Thymus (tissue), 11 donors: Measurements from ENCODE around the gene CGREF1. TPM values are rescaled to one million over a fixed set of nuclear protein-coding genes. Genes with fewer than 3 reads are reported as not detected.

Experiments used
- DNase-seq, 9 donors: peaks; one replicate each; pipeline ENCODE4 v3.0.0-alpha.2; 2013; ENCODE audit warnings: low spot score in 9 of 9, low read depth in 6 of 9, missing footprints in 1 of 9
- H3K27ac ChIP-seq, 2 donors: one replicate each; pipeline ENCODE4 v1.5.1; 2013; ENCODE audit warnings: control low read depth in 1 of 2, low read depth in 1 of 2, low read length in 1 of 2, mild to moderate bottlenecking in 1 of 2, moderate library complexity in 1 of 2
- H3K27me3 ChIP-seq, 2 donors: one replicate each; pipeline ENCODE4 v1.5.1; 2013; ENCODE audit warnings: low read length in 1 of 2; ENCODE audit not compliant: control insufficient read depth in 2 of 2, insufficient read depth in 1 of 2
- H3K36me3 ChIP-seq, 2 donors: one replicate each; pipeline ENCODE4 v1.5.1; 2013; ENCODE audit warnings: low read length in 1 of 2, mild to moderate bottlenecking in 1 of 2, moderate library complexity in 1 of 2; ENCODE audit not compliant: control insufficient read depth in 2 of 2, insufficient read depth in 2 of 2
- H3K4me1 ChIP-seq, 2 donors: one replicate each; pipeline ENCODE4 v1.5.1; 2013; ENCODE audit warnings: low read length in 2 of 2; ENCODE audit not compliant: control insufficient read depth in 2 of 2, insufficient read depth in 2 of 2
- H3K4me3 ChIP-seq, 2 donors: one replicate each; pipeline ENCODE4 v1.5.1; 2013; ENCODE audit warnings: low read length in 2 of 2, control low read depth in 1 of 2, mild to moderate bottlenecking in 1 of 2
- H3K9me3 ChIP-seq, 2 donors: one replicate each; pipeline ENCODE4 v1.5.1; 2013; ENCODE audit warnings: low read length in 1 of 2, mild to moderate bottlenecking in 1 of 2; ENCODE audit not compliant: control insufficient read depth in 2 of 2, insufficient read depth in 1 of 2
- WGBS: extraction: QIAGEN DNeasy Blood & Tissue Kit; methylation state at CpG from one replicate; pipeline ENCODE4 v1.1.7; 2013; 5-methylcytosine and 5-hydroxymethylcytosine counted together
- polyA plus RNA-seq: library from polyadenylated mRNA; stranded (reverse); fragments of 200-250 nt; gene quantifications from one replicate; pipeline ENCODE4 v1.2.3, GENCODE V29; 2013
- total RNA-seq: library from RNA; stranded (reverse); fragments of 120-200 nt; gene quantifications from one replicate; pipeline ENCODE4 v1.2.4, GENCODE V29; 2013
- donor health status: healthy.

The CGREF1 gene
- total and polyA plus RNA-seq, 2 donors = 0.43 to 0.57 TPM

DNA sequence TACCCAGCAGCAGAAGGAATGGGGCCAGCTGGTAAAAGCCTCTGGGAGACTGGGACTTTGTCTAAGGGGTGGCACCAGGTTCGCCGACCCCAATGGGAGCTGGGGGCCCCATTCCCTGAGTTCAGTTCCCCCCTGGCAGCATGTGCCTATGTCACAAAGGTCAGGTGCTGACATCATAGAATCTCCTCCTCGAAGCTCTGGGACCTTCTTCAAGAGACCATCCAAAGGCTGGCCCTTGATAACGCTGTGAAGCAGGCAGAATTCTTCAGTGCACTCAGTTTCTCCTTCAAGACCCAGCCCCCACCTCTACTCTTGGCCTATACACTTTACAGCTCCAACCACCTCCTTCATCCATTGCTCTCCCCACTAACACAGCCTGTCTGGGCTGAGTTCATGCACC is 20.4 kb upstream of the CGREF1 start, which contains the start of gene PRR30:
PRR30 (minus strand) TSS at position 101 of the 400 bp plus-strand sequence. CDS start 1,081 bp downstream, outside the sequence.
- Histone ChIP-seq H3K9me3 (no peaks in the 10 kb centered on the region), H3K4me3 (no peak within 1 kb of the TSS), H3K27me3 (peaks cover 0 to 13% of the 10 kb centered on the region in 2 donors), H3K36me3 (no peaks in the 10 kb centered on the region), H3K4me1 (no peaks in the 10 kb centered on the region), H3K27ac (no peak within 1 kb of the TSS)
- no peak for DNase-seq
- WGBS = 91% methylated on average over 4 of the region's 4 CpGs

DNA sequence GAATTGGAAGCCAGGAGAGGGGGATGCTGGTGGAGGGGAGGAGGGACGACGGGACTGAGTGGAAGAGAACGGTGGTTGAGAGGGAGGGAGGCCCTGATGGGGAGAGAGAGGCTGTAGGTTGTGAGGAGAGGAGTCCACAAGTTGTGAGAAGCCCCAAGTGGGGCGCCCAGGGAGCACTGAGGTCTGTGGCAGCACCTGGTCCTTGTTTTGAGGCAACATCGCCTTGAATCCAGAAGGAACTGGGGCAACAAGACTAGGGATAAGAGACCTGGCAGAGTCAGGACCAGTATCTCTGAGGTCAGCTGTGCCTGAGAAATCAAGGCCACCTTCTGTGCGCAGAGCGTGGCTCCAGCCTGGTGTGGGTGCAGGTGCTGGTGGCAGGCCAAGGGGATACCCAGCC is 19.2 kb upstream of the CGREF1 start:
- no peak for DNase-seq
- no peak overlapping the region for H3K27ac ChIP-seq
- H3K36me3 ChIP-seq = peaks cover 0 to under 1% of the 10 kb centered on the region in 2 donors
- H3K9me3 ChIP-seq = no peaks in the 10 kb centered on the region
- WGBS = 97% methylated on average over 7 of the region's 7 CpGs
- no peak overlapping the region for H3K4me3 ChIP-seq
- peaks cover 0 to 11% of the 10 kb centered on the region in 2 donors for H3K27me3 ChIP-seq
- H3K4me1 ChIP-seq = peaks cover 5 to 9% of the 10 kb centered on the region in 2 donors

GRCh38 chr2:27137322-27137935 is 18.5 kb upstream of the CGREF1 start:
- peaks cover 0 to 9% of the 10 kb centered on the region in 2 donors for H3K27me3 ChIP-seq
- no peak for DNase-seq
- no peaks in the 10 kb centered on the region for H3K9me3 ChIP-seq
- peaks cover 2 to 7% of the 10 kb centered on the region in 2 donors for H3K36me3 ChIP-seq
- peaks cover 5 to 13% of the 10 kb centered on the region in 2 donors for H3K4me1 ChIP-seq
- H3K4me3 ChIP-seq = no peak overlapping the region
- H3K27ac ChIP-seq = no peak overlapping the region
- 97% methylated on average over 21 of the region's 21 CpGs for WGBS

DNA sequence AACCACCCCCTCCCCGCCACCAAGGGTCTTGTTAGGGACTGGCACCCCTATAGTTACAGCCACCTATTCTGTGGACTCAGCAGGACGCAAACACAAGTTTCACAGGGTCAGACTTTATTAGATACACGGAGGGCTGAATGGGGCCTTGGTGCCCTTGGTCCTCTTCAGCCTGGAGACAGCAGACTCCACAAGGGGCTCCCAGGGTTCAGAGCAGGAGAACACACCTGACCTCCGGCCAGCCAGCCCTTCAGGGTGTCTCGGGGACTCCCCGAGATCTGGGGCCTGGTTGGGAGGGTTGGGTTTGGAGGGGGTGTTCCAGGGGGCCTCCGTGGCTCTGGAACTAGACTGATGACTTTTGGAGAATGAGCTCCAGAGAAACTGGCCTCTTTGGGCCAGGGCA is 17.8 kb upstream of the CGREF1 start:
- Histone ChIP-seq H3K9me3 (no peaks in the 10 kb centered on the region), H3K27me3 (peaks cover 0 to 6% of the 10 kb centered on the region in 2 donors), H3K4me3 (no peak overlapping the region), H3K36me3 (peaks cover 9 to 14% of the 10 kb centered on the region in 2 donors), H3K27ac (no peak overlapping the region), H3K4me1 (peaks cover 5 to 13% of the 10 kb centered on the region in 2 donors)
- 98% methylated on average over 7 of the region's 7 CpGs for WGBS
- DNase-seq = no peak

GRCh38 chr2:27135478-27135955 is 16.6 kb upstream of the CGREF1 start:
- no peak overlapping the region for H3K27ac ChIP-seq
- WGBS = 70% methylated on average over 12 of the region's 12 CpGs
- peak in 1 of 9 donors; percentile 15 for DNase-seq
- peaks cover 5 to 13% of the 10 kb centered on the region in 2 donors for H3K4me1 ChIP-seq
- H3K27me3 ChIP-seq = peaks cover 0 to 6% of the 10 kb centered on the region in 2 donors
- H3K36me3 ChIP-seq = peaks cover 21 to 26% of the 10 kb centered on the region in 2 donors
- H3K4me3 ChIP-seq = no peak overlapping the region
- no peaks in the 10 kb centered on the region for H3K9me3 ChIP-seq

GRCh38 chr2:27134781-27135477 is 16.0 kb upstream of the CGREF1 start:
- Histone ChIP-seq H3K4me3 (peak overlapping the region; percentile 89 to 91), H3K4me1 (peaks cover 5 to 13% of the 10 kb centered on the region in 2 donors), H3K36me3 (peaks cover 27 to 31% of the 10 kb centered on the region in 2 donors), H3K27me3 (peaks cover 0 to 6% of the 10 kb centered on the region in 2 donors), H3K27ac (no peak overlapping the region), H3K9me3 (no peaks in the 10 kb centered on the region)
- 56% methylated on average over 33 of the region's 33 CpGs for WGBS
- DNase-seq = peak in 1 of 9 donors; percentile 4

- Histone ChIP-seq H3K36me3 (peaks cover 34 to 36% of the 10 kb centered on the region in 2 donors), H3K4me1 (peaks cover 5 to 13% of the 10 kb centered on the region in 2 donors), H3K4me3 (peak within 1 kb of the TSS; percentile 89 to 91), H3K27ac (peak within 1 kb of the TSS; percentile 52 to 80), H3K27me3 (peaks cover 0 to 6% of the 10 kb centered on the region in 2 donors), H3K9me3 (no peaks in the 10 kb centered on the region)
- peak; percentile 76 to 99 (median 94) for DNase-seq
- under 1% methylated on average over 86 of the region's 86 CpGs for WGBS
Measured at GRCh38 chr2:27133905-27134780, 15.2 kb upstream of the CGREF1 start, which contains the start of gene PREB. Gene PREB, minus strand, starts transcription at chr2:27134636. Its CDS starts 215 bp downstream, at chr2:27134421.

DNA sequence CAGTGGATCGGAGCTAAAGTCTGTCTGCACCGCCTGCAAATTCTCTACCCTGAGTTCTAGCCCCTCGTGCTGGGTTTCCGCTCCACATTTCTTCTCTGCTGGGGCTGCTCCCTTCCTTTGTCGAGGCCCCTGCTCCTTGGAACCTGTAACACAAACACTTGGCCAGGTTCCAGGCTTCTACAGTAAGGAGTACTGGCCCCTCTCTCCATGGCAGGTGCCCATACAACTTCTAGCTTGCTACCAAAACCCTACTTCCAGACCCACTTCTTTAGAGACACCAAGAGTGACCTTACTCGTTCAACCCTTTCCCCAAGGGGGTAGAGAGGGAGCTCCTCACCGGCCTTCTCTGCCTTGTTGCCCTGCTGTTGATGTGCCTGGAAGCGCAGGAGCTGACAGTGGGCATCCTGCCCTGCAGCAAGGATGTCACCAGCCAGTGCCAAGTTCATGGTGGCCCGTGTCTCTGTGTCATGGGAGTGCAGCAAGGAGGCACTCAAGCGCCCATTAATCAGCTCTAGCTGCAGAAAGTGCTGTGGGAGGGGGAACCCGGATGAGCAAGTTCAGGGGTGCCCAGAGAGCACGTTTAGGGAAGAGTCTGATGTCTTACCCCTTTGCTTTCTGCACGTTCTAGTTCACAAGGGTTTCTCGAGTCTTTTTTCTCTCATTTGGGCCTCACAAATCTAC is 14.4 kb upstream of the CGREF1 start:
- WGBS = 63% methylated on average over 14 of the region's 14 CpGs
- peak in 1 of 9 donors; percentile 12 for DNase-seq
- Histone ChIP-seq H3K27ac (no peak overlapping the region), H3K4me1 (peaks cover 5 to 13% of the 10 kb centered on the region in 2 donors), H3K27me3 (peaks cover 0 to 3% of the 10 kb centered on the region in 2 donors), H3K9me3 (no peaks in the 10 kb centered on the region), H3K4me3 (peak overlapping the region; percentile 89 to 91), H3K36me3 (peaks cover 34 to 36% of the 10 kb centered on the region in 2 donors)
